Medulla oblongata (tissue), 1 donor: ENCODE measurements around the gene GP9.

Experiments
- DNase-seq: peaks from one replicate; pipeline ENCODE4 v3.0.0-alpha.2; 2015; ENCODE audit errors: extremely low spot score

Gene GP9

DNA sequence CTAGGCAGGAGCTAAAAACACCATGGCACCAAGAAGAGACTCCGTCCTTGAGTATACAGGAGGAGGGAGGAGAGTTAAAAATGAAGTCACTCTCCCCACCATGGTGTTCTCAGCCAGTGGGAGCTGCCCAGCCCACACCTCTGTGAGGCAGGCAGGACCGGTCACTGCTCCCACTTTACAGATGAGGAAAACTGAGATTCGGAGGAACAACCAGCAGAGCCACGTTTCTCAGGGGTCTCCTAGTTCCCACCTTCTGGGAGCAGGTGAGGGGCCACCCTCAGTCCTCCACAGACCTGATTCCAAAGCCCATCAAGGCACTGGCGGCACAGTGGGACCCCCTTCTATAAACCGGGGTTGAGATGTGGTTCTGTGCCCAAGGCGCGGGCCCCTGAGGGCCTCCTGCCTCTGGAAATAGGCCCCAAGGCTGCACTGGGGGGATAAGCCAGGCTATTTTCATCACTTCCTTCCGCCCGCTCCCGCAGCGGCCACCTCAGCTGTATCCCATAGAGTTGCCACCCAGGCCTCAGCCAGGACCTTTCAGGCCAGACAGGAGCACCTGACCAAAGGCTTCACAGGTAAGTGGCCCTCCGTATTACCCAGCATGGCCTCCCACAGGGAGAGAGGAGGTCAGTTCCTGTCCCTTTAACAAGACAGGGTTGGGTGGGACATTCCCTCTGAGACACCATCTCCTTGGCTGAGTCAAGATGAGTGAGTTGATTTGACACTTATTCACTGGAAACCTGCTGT lies at the start of gene GP9:
Gene GP9 (plus strand): TSS at position 504 of the 747 bp plus-strand sequence. CDS start 961 bp downstream, outside the sequence.
- DNase-seq, result no peak

DNA sequence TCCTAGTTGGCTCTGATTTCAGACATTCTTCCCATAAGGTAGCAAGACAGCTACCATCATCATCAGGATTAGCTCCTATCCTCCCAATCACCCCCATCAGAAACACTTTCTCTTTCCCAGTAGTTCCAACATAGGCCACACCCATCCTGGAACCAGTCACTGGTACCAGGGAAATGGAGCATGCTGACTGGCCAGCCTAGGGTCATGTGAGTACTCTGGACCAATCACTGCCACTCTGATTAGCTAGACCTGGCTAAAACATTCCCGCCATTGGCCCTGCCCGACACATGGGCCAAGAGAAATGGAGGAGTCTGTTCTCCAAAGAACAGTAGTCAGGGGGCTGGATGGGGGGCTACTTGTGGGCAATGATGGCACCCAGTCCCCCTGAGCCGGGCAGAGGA lies 47.1 kb upstream of the GP9 start:
- no peak for DNase-seq

DNA sequence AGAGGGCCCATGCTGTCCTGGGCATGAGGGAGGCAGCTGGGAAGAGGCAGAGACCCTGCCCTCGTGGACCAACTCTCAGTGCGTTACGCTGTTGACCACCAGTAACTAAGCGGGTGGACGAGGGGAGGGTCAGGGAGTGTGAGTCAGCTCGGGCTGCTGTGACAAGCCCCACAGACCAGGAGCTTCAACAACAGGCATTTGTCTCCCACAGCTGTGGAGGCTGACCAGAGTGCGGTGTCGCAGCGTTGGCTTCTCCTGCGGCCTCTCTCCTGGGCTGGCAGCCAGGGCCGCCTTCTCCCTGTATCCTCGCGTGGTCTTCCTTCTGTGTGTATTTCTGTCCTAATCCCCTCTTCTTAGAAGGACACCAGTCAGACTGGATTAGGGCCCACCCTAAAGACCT lies 46.4 kb upstream of the GP9 start:
- DNase-seq, result peak; percentile 54

DNA sequence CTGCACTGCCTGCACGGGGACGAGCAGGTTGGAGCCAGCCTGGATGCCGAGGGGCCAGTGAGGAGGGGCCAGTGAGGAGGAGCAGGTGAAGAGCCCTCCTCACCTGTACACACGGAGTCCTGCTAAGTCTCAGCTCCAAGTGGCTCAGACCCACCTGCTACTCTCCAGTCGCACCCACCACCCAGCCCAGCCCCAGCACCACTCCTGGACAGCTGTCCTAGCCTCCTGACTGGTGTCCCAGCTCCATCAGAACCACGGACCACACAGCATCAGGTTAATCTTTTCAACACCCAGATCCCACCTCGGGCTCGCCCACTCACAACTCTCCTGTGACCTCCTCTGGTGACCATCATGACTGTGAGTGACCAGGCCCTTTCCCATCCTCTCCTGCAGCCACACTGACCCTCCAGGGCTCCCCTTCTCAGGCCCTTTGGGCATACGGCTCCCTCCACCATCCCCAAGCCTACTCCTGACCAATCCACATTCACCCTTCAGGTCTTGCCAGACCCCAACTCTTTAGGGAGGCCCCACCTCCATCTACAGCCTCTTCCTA lies 45.7 kb upstream of the GP9 start:
- no peak for DNase-seq

DNA sequence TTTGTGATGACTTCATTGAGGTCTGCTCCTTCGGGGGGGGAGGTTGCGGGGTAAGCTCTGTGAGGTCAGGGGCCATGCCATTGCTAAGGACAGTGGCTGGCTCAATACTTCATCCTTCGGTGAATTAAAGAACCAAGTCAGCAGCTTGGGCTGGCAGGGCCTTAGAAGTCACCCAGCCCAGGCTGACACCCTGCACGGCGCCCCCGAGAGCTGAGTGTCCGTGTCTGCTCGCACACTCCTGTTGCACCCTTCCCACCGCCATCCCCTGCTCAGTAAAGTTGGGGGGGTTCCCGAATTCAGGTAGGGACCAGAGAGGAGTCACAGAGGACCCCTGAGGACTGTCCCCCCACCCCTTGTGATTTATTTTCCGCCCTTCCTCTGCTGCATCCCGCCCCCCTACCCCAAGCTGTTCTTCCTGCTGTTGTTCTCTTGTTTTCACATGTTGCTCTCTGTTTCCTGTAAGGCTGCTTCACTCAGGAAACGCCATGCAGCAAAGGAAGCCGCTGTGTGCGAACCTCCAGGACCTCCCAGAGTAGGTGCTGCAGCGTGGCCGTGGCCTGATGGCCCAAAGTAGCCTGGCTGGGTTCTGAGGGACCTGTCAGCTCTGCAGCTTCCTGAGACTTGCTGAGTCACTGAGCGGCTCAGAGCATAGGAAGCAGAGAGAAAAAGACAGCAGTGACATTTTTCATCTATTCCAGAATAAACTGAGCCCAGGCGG lies 45.0 kb upstream of the GP9 start:
- no peak for DNase-seq

DNA sequence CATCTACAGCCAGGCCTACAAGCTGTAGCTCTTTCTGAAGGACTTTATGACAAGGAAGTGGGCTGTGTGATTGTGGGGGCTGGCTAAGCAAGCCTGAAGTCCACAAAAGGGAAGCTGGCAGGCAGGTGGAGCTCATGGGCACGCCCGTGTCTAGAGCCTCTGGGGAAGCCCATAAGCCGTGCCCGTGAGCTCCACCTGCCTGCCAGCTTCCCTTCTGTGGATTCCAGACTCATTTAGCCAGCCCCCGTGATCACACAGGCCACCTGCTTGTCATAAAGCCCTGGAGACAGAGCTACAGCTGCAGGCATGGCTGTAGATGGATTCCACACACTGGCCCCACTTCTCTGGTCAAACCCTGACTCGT lies 44.2 kb upstream of the GP9 start:
- DNase-seq, result no peak

DNA sequence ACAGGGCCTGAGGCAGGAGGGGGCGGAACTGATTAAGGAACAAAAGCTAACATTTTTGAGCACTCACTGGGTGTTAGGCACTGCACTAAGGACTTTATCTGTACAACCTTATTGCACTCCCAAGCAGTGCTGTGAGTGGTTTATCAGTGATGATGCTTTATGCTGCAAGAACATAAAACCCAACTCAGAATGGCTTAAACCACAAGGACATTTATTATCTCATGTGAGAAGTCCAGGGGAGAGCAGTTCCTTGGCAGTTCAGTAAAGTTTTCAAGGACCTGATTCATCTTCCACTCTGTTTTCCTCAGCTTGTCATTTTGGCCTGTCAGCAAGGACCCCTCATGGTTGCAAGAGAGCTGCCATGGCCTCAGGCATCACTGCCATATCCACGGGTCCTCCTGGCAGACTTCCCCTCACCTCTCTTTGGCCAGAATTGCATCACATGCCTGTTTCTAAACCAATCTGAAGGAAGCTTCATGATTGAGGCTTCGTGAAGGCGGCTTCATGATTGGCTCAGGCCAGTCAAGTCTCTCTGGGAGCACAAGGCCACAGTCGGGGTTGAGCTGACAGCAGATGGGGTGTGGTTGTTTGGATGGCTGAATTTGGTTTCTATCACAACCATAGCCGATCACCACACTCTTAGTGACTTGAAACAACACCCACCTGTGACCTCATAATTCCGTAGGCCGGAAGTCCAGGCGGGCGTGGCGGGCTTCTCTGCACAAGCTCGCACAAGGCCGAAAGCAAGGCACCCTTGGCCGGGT lies 43.7 kb upstream of the GP9 start:
- no peak for DNase-seq

DNA sequence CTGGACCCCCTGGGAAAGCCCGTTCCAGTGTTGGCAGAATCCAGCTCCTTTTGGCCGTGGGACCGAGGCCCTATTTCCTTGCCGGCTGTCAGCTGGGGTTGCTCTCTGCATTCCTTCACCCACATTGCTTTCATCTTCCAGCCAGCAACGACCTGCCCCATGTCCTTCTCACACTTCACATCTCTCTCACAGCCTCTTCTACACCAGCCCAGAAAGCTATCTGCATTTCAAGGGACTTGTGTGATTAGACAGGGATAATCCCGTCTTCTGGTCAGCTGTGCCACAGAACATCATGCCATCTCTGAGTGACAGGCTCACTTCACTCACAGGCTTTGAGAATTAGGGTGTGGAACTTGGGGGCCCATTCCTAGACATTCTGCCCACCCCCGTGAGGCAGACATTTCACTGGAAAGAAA lies 43.1 kb upstream of the GP9 start:
- no peak for DNase-seq

DNA sequence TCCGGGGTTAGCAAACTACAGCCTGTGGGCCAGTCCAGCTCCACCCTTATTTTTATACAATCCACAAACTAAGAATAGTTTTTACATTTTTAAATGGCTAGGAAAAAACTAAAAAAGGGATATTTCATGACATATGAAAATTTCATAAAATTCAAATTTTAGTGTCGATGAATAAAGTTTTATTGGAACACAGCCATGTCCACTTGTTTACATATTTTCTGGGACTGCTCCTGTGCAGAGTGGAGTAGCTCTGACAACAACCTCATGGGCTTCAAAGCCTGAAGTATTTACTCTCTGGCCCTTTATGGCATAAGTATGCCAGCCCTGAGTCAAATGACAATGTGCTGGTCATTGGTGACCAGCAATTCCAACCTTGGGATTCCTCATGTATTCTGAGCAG lies 42.3 kb upstream of the GP9 start:
- DNase-seq, result no peak

DNA sequence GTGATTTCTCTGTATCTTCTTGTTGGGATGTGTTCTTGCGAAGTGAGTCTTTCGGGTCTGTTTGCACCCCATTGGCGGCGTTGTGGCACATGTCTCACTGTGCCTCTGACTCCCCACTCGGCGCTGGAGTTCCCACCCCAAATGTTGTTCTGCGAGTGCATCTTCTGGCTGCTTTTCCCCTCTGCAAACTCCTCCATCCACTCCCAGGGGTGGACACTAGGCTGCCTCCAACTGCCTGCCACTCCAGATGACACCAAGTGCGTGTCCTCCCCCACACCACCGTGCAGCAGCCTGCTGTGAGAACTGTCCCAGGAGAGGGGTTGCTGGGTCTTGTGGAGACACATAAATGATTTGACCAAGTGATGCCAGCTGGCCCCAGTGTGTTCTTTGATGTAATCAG lies 41.8 kb upstream of the GP9 start:
- no peak for DNase-seq

DNA sequence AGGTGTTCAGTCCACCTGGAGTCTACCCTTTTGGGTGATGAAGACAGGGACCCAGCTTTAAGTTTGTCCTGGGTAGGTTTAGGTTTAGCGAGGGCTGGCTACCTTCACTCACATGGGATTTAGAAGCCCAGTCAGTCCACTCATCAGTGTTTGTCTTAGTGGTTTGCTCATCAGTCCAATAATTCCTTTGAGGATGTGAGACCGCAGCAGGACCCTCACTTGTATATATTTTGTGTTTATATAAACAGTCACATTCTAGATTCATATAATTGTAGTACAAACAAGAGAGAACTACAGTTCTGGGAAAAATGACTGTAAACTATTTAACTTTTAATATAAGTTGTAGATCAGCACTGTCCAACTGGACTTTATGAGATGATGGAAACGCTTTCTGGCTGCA lies 41.3 kb upstream of the GP9 start:
- DNase-seq, result no peak

DNA sequence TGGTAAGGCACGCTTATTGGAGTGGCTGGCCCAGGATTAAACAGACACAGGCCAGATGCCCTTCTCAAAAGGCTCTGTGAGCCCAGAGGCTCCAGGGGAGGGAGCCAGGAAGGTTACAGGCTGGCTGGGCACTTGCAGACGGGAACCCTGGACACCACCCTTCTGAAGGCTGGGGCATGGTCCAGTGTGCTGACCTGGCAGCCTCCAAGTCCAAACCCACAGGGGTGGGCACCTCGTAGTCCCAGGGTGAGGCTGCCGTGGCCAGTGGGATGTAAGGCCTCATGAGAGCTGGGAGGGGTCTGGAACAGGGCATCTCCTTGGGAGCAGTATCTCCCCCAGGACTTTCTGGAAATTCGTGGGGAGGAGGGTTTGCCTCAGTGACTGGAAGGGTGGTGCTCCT lies 39.9 kb upstream of the GP9 start:
- DNase-seq, result no peak

DNA sequence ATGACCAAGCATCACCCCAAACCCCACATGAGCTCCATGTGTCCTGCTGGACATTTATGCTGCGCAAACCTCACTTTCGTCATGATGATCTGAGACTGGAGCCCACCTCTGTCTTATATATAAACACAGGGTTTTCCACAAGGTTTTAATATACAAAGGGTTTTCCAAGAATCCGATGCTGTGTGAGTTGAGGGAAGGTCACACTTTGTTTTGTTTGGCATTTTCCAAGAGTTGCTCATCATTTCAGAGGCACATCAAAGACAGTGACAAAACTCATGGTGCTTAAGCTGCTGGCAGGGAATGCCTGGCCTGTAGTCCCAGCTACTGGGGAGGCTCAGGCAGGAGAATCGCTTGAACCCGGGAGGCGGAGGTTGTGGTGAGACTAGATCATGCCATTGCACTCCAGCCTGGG lies 39.4 kb upstream of the GP9 start:
- DNase-seq, result no peak

DNA sequence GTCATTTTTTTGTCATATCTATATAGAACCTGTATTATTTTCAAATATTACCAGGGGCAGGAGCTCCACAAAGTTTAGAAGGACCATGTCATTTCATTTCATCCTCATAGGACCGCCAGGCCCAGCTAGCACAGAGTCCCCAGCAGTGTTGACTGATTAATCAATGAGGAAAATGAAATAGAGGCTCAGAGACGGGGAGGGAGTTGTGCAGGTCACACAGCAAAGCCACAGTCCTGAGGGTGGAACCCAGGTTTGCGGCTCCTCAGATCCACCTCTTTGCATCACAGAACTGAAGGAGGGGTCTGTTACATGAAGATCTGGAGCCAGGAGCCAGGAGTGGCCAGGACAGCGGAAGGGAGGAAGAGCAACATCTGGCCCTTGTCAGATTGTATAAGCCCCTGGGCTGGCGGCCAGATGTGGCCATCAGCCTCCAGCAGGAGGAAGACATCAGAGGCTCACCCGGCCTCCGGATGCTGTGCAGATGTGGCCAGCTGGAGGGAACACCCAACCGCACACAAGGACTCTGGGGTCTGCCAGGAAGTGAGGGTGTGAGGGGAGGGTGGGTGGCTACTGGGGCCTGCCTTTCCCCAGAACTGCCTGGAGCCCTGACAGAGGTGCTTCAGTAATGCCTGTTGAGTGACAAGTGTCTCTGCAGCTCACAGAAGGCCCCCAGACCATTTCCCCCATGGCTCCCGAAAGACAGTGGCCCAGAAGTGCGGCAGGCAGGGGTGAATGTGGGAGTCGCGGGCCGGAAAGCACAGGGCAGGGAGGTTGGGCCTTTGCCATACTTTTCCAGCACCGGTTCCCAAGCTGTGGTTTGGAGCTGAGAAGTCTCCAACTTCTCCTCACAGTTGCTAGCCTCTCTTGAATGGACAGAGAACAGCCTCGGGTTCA lies 38.2 kb upstream of the GP9 start:
- no peak for DNase-seq

DNA sequence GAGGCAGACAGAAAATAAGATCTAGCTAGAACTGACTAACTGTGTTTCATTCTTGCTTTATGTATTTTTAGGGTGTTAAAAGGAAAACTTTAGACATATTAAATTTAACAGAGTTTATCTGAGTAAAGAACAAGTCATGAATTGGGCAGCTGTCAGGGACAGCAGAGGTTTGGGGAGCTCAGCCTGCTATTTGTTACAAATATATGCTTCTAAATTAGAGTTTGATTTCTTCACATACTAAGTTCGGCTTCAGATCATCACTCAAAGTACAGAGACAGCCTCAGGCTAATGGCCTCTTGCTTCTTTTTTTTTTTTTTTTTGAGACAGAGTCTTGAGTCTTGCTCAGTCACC lies 37.6 kb upstream of the GP9 start:
- no peak for DNase-seq

DNA sequence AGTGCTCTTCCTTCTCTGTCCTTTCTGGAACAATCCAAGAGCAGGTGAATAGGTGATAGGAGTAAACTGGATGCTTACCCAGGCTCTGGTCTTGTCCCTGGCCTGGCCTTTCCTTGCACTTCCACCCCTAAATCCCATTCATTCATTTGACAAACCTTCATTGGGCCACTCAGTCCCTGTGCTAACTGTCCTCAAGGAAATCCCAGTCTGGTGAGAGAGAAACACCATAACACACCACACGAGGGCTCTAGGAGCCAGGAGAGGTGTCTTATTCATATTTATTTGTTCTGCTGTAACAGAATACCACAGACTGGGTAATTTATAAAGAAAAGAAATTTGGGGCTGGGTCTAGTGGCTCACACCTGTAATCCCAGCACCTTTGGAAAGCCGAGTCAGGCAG lies 36.7 kb upstream of the GP9 start:
- no peak for DNase-seq

DNA sequence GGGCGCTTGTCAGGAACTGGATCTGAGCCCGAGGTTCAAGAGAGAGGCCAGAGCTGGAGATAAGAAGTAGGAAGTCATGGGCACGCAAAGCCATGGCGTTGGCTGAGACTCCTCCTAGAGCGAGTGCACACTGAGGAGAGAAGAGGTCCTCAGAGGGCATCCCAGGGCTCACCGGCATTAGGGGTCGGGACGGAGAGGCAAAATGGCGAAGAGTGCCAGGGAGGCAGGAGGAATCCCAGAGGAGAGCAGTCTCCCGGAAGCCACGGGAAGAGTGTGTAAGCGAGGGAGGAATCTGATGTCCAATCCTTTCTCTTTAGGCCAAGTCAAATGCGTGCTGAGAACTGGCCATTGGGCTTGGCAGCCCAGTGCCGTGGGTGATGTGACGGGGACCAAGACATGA lies 35.5 kb upstream of the GP9 start:
- no peak for DNase-seq

DNA sequence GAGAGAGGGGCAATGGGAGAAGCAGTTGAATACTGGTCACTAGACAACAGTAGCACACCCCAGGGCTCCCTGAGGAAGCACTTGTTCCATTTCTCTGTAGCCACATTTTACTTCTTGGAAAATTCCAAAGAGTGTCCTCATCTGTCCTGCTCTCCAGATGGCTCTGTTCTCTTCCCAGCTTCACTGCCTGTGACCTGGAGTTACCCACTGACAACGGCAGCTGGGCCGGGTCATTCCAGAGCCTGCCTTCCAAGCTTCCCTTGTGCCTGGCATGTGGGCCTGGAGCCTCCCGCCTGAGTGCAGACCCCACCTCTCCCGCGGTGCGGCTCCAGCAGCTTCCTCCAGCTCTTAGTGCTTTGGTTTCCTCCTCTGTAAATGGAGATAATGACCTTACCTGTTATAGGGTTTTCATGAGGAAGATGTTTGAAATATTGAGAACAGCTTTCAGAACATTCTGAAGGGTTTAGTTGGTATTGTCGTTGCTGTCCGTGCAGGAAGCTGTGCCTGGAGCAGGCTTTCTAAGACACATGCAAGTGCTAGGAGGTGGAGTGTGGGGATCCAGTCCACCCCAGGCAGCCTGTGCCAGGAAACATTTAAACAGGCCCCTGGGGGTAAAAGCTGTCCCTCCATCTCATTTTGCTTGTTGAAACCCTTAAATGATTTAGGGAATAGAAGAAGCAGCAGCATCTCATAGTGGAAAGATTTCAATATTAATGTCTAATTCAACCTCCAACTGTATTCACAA lies 34.7 kb upstream of the GP9 start:
- DNase-seq, result no peak

DNA sequence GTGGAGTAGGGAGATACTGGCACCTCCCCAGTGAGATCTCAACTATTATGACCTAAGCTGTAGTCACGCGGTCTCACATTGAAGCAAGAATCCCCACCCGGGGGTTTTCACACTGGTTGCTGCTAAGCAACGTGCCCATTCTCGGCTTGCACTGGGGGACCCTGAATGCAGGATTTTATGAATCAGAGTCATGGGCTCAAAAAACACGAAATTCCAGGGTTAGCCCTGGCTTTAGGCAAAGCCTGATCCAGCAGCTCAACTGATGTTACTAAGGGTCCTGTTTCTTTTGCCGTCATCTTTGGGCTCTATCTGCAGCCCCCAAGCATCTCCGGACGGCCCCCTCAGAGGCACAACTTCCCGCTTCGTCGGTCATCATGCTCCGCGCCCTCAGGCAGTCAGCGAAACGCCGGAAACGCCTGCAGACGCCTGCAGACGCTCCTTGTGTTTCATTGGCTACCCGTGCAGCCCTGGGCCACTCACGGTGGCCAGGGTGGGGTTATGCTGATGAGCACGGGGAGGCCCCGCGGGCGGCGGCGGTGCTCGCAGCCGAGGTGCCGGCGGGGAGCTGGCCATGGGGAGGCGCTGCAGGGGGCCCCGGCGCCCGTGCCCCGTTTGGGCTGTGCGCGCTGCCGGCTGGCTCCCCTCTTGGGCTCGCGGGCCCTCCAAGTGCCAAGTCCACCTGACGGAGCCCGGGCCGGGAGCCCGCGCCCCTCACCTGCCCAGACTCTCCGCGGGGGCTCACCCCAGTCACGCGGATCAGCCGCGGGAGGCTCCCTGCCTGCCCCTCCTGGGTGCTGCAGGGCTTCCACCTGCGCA lies 33.6 kb upstream of the GP9 start:
- DNase-seq, result peak; percentile 86

DNA sequence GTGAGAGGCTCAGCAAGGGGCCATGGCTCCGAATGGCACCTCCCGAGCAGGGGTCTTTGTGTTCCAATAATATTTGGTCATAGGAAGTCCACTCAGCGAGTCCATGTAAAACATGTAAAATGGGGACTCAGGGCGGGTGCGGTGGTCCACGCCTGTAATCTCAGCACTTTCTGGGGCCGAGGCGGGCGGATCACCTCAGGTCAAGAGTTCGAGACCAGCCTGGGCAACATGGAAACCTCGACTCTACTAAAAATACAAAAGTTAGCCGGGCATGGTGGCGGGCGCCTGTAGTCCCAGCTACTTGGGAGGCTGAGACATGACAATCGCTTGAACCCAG lies 33.1 kb upstream of the GP9 start:
- no peak for DNase-seq
